Chondrocyte (in vitro differentiated cells): ENCODE data around the gene F10. TPM values are rescaled to one million over a fixed set of nuclear protein-coding genes. Genes with fewer than 3 reads are reported as not detected.
"Not testable (repeated sequence)": the region's sequence is repeated elsewhere in the genome, so short reads cannot be mapped to it uniquely, and the experiment has no call there.

Source experiments
- DNase-seq: peaks from one replicate; pipeline ENCODE4 v3.0.0; 2021; ENCODE audit warnings: mixed read lengths, low spot score
- H3K27ac Mint-ChIP-seq: one replicate; pipeline ENCODE4 v1.8.0; 2021; ENCODE audit warnings: mild to moderate bottlenecking, moderate library complexity, mixed read lengths; ENCODE audit not compliant: unreplicated experiment
- H3K27me3 Mint-ChIP-seq: 2 replicates; pipeline ENCODE4 v1.8.0; 2021; ENCODE audit warnings: low read depth, mixed read lengths
- H3K36me3 Mint-ChIP-seq: 2 replicates; pipeline ENCODE4 v1.8.0; 2021; ENCODE audit warnings: low read depth, mixed read lengths
- H3K4me1 Mint-ChIP-seq: 2 replicates; pipeline ENCODE4 v1.8.0; 2021; ENCODE audit warnings: low read depth, mild to moderate bottlenecking, mixed read lengths
- H3K4me3 Mint-ChIP-seq: one replicate; pipeline ENCODE4 v1.8.0; 2021; ENCODE audit warnings: mild to moderate bottlenecking, moderate library complexity, mixed read lengths; ENCODE audit not compliant: unreplicated experiment
- H3K9me3 Mint-ChIP-seq: 2 replicates; pipeline ENCODE4 v1.8.0; 2021; ENCODE audit warnings: low read depth, mixed read lengths
- total RNA-seq: library from RNA; stranded (reverse); gene quantifications from 3 replicates; pipeline ENCODE4 v1.2.1, GENCODE V29; 2021
- TF ChIP-seq, protein P1 (sequence below): fragments of 200-600 bp; sonication (generic); IDR thresholded peaks from 2 replicates; pipeline ENCODE4 v1.5.0; 2021; ENCODE audit warnings: antibody characterized with exemption, mild to moderate bottlenecking, moderate library complexity

F10 gene
- total RNA-seq, 1 donor from 2014 or later, result 1.9 TPM

DNA sequence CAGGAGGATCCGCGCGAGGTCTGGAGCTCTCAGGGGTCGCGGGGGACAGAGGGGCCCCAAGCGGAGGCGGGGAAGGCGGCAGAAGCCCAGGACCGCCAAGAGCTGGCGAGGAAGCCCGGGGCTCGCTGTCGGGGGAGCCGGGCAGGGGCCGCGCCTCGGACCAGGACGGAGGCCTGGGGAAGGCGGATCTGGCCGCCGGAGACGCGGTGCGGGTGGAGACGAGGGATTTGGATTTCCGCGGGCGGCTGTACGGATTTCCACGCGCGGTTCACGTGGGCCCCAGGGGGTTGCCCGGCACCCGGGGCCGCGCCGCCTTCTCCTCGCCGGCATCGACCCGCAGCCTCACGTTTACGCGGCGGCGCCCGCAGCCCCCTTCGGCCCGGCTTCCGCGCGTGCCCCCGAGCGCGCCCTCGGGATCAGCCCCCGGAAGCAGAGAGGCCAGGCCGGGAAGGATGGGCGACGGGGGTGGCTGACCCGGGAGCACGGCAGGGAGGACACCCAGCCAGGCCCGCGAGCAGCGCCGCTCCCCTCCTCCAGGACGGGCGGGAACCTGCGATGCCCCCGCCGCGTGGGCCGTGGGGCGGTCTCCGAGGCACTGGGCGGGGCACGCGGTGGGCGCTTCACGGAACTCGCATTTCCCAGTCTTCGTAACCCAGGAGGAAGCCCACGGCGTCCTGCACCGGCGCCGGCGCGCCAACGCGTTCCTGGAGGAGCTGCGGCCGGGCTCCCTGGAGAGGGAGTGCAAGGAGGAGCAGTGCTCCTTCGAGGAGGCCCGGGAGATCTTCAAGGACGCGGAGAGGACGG, 12.3 kb upstream of the F10 start:
- TF ChIP-seq, protein P1, sequence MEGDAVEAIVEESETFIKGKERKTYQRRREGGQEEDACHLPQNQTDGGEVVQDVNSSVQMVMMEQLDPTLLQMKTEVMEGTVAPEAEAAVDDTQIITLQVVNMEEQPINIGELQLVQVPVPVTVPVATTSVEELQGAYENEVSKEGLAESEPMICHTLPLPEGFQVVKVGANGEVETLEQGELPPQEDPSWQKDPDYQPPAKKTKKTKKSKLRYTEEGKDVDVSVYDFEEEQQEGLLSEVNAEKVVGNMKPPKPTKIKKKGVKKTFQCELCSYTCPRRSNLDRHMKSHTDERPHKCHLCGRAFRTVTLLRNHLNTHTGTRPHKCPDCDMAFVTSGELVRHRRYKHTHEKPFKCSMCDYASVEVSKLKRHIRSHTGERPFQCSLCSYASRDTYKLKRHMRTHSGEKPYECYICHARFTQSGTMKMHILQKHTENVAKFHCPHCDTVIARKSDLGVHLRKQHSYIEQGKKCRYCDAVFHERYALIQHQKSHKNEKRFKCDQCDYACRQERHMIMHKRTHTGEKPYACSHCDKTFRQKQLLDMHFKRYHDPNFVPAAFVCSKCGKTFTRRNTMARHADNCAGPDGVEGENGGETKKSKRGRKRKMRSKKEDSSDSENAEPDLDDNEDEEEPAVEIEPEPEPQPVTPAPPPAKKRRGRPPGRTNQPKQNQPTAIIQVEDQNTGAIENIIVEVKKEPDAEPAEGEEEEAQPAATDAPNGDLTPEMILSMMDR, result no peak
- no peaks in the 10 kb centered on the region for H3K4me1 Mint-ChIP-seq
- no peak overlapping the region for H3K27ac Mint-ChIP-seq
- peak; percentile 84 for DNase-seq
- H3K9me3 Mint-ChIP-seq, result no peaks in the 10 kb centered on the region
- peak overlapping the region; percentile 62 for H3K4me3 Mint-ChIP-seq
- H3K27me3 Mint-ChIP-seq, result no peaks in the 10 kb centered on the region
- H3K36me3 Mint-ChIP-seq, result no peaks in the 10 kb centered on the region

DNA sequence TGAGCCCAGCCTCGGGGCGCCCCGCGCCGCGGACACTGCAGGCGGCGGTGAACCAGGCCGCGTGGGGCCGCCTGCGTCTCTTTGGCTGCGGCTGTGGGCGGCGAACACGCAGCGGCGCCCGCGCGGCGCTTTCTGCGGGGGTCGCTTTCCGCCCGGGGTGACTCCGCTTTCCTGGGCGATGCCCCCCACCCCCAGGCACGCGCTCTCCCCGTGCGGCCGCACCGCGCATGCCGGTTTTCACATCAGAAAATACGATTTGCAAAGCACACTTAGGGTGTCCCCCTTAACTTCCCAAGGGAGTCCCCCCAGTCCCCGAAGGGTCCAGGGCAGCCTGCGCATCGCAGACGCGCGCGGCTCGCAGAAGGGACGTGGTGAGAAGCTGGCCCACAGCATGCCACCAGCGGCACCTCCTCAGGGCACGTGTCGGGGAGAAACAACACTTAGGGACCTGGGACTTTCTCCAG, 11.7 kb upstream of the F10 start:
- DNase-seq, result peak; percentile 79
- H3K4me1 Mint-ChIP-seq, result no peaks in the 10 kb centered on the region
- no peak overlapping the region for H3K27ac Mint-ChIP-seq
- no peaks in the 10 kb centered on the region for H3K36me3 Mint-ChIP-seq
- TF ChIP-seq, protein P1, result no peak
- no peaks in the 10 kb centered on the region for H3K27me3 Mint-ChIP-seq
- H3K9me3 Mint-ChIP-seq, result no peaks in the 10 kb centered on the region
- H3K4me3 Mint-ChIP-seq, result peak overlapping the region; percentile 62

DNA sequence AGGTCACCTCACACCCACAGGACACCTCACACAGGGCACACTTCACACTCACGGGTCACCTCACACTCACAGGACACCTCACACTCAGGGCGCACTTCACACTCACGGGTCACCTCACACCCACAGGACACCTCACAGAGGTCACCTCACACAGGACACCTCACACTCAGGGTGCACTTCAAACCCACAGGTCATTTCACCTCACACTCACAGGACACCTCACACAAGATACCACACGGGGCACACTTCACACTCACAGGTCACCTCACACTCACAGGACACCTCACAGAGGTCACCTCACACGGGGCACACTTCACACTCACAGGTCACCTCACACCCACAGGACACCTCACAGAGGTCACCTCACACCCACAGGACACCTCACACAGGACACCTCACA, 10.8 kb upstream of the F10 start:
- H3K4me3 Mint-ChIP-seq, H3K27ac Mint-ChIP-seq, H3K36me3 Mint-ChIP-seq, H3K27me3 Mint-ChIP-seq, H3K9me3 Mint-ChIP-seq, H3K4me1 Mint-ChIP-seq: not testable (repeated sequence)
- DNase-seq, result peak; percentile 29

DNA sequence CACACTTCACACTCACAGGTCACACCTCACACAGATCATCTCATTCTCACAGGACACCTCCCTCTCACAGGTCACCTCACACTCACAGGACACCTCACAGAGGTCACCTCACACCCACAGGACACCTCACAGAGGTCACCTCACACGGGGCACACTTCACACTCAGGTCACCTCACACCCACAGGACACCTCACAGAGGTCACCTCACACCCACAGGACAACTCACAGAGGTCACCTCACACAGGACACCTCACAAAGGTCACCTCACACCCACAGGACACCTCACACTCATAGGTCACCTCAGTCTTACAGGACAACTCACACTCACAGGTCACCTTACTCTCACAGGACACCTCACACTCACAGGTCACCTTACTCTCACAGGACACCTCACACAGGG, 10.1 kb upstream of the F10 start:
- not testable (repeated sequence) for H3K9me3 Mint-ChIP-seq, H3K4me1 Mint-ChIP-seq, H3K27ac Mint-ChIP-seq, H3K36me3 Mint-ChIP-seq, DNase-seq, H3K4me3 Mint-ChIP-seq, H3K27me3 Mint-ChIP-seq

DNA sequence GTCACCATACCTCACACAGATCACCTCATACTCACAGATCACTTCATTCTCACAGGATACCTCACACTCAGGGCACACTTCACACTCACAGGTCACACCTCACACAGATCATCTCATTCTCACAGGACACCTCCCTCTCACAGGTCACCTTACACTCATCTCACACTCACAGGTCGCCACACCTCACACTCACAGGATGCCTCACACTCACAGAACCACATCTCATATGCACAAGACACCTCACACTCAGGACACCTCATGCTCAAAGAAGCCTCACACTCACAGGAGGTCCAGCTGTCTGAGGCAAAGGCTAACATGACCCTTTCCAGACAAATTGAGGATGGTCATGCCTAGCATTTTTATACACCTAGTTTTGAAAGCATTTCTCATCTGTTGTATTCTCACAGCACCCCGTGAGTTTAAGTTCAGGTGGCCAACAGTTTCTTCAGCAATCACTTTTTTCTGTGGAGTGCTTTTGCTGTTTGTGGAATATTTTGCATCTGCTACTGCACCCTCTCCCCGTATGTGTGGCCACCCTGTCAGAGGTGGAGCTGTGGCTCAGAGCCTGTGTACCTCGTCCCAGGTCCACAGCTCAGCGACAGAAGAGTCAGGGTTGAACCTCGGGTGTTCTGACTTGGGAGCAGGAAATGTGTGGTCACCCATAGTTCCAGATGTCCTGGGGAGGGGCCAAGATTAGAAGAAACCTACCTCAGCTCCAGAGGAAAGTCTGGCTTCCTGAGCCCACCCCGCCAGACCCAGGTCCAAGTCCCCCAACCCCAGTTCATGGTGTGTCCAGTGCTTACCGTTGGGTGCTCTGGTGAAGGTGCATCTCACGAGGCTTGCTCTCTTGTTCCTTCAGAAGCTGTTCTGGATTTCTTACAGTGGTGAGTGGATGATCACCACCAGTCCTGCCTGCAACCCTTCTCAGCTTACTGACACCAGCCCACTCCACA, 9.4 kb upstream of the F10 start:
- H3K27me3 Mint-ChIP-seq, result no peaks in the 10 kb centered on the region
- H3K4me3 Mint-ChIP-seq, result no peak overlapping the region
- peaks cover 4% of the 10 kb centered on the region for H3K4me1 Mint-ChIP-seq
- TF ChIP-seq, protein P1, result no peak
- DNase-seq, result no peak
- H3K9me3 Mint-ChIP-seq, result no peaks in the 10 kb centered on the region
- no peaks in the 10 kb centered on the region for H3K36me3 Mint-ChIP-seq
- H3K27ac Mint-ChIP-seq, result no peak overlapping the region

DNA sequence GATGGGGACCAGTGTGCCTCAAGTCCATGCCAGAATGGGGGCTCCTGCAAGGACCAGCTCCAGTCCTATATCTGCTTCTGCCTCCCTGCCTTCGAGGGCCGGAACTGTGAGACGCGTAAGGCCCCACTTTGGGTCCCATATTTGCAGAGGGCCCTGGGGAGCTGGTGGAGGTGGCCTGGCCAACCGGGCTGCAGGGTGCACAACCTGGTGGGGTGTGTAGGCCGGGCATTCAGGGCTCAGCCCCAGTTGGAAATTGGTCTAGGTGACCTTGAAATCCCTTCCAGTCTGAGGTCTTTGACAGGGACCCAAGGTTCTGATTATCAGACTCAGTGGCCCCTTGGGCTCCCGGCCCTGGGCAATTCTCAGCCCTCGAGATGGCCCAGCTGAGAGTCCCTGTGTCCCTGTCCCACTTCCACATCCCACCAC, 8.7 kb upstream of the F10 start:
- DNase-seq, result no peak
- H3K4me1 Mint-ChIP-seq, result peaks cover 4% of the 10 kb centered on the region
- H3K27ac Mint-ChIP-seq, result no peak overlapping the region
- no peak overlapping the region for H3K4me3 Mint-ChIP-seq
- H3K9me3 Mint-ChIP-seq, result no peaks in the 10 kb centered on the region
- H3K27me3 Mint-ChIP-seq, result no peaks in the 10 kb centered on the region
- no peaks in the 10 kb centered on the region for H3K36me3 Mint-ChIP-seq
- TF ChIP-seq, protein P1, result no peak
